ENCODE data around the gene CAPN13.

DNA sequence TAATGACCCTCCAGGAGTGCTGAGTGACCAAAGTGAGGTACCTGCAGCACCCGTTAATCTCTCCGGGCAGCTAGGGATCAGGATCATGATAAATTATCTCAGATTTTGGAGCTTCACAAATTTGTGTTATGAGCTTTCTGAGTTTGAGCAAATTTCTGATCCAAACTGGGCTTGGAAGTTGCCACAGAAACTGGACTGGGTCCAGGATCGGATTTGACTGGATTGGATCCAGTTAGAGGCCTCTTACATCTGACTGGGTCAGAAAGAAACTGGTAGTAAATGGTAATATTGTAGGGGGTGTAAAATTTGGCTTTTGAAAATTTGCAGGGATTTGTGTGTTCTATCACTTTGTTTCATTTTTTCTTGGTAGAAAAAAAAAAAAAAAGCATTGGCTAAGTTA lies 19.7 kb upstream of the CAPN13 start:
- TF ChIP-seq, protein P1, sequence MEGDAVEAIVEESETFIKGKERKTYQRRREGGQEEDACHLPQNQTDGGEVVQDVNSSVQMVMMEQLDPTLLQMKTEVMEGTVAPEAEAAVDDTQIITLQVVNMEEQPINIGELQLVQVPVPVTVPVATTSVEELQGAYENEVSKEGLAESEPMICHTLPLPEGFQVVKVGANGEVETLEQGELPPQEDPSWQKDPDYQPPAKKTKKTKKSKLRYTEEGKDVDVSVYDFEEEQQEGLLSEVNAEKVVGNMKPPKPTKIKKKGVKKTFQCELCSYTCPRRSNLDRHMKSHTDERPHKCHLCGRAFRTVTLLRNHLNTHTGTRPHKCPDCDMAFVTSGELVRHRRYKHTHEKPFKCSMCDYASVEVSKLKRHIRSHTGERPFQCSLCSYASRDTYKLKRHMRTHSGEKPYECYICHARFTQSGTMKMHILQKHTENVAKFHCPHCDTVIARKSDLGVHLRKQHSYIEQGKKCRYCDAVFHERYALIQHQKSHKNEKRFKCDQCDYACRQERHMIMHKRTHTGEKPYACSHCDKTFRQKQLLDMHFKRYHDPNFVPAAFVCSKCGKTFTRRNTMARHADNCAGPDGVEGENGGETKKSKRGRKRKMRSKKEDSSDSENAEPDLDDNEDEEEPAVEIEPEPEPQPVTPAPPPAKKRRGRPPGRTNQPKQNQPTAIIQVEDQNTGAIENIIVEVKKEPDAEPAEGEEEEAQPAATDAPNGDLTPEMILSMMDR (IDR thresholded peaks at IDR 0.05; ENCODE audit: low read depth, low read length) = no peak
- TF ChIP-seq EZH2phosphoT487 (IDR thresholded peaks at IDR 0.05; ENCODE audit: low read depth) = no peak

Data from OCI-LY3 (cell line).